Measurements from ENCODE around the gene VARS1.
A peak's percentile ranks its signal among the peaks of the same experiment; 100 is the strongest.
"Not testable (repeated sequence)": the region's sequence is repeated elsewhere in the genome, so short reads cannot be mapped to it uniquely, and the experiment has no call there.

The VARS1 gene

GRCh38 chr6:31794294-31794865 lies 1.2 kb downstream of the VARS1 start:
- DNase-seq (ENCODE audit: low spot score): peak; percentile 43

DNA sequence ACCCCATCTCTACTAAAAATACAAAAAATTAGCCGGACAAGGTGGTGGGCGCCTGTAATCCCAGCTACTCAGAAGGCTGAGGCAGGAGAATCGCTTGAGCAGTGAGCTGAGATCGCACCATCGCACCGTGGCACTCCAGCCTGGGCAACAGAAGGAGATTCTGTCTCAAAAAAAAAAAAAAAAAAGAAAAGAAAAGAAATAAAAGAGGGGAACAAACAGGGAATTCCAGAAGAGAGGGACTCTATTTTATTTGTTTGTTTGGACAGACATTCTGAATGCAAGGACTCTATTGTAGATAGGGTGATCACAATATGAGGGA lies 1.7 kb downstream of the VARS1 start:
- DNase-seq (ENCODE audit: low spot score): not testable (repeated sequence)

DNA sequence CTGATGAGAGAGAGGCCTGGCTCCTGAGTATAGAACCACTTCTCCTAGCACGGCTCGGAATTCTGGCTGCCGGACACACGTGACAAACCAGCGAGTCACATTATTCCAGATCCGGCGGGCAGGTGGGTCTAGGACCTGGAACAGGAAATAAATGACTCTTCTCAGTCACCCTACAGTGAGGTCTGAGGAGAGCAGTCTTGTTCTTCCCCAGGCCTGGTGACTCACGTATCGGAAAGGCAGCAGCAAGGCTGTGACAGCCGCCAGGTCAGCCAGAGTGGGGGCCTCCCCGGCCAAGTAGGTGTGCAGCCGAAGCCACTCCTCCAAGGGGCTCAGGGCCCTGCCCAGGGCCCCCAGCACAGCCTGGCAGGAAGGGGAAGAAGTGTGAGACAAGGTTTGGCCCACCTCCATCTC lies 2.8 kb downstream of the VARS1 start:
- DNase-seq (ENCODE audit: low spot score): no peak

DNA sequence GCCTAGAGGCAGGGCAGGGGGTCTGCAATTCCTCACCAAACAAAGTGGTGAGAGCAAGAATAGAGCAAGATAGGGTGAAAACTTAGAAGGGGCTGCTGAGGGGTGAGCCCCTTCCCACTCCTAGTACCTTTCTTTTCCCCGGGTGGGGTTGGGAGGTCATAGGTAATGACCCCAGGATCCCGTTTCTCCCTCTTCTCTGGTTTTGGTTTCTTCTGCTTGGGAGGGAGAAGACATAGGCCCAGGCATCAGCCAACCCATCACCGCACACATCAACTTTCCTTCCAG lies 3.5 kb downstream of the VARS1 start:
- no peak for DNase-seq (ENCODE audit: low spot score)

GRCh38 chr6:31791324-31792089 lies 4.0 kb downstream of the VARS1 start:
- DNase-seq (ENCODE audit: low spot score): peak; percentile 82

GRCh38 chr6:31785475-31785874 lies 10.1 kb downstream of the VARS1 start:
- DNase-seq (ENCODE audit: low spot score): peak; percentile 2

DNA sequence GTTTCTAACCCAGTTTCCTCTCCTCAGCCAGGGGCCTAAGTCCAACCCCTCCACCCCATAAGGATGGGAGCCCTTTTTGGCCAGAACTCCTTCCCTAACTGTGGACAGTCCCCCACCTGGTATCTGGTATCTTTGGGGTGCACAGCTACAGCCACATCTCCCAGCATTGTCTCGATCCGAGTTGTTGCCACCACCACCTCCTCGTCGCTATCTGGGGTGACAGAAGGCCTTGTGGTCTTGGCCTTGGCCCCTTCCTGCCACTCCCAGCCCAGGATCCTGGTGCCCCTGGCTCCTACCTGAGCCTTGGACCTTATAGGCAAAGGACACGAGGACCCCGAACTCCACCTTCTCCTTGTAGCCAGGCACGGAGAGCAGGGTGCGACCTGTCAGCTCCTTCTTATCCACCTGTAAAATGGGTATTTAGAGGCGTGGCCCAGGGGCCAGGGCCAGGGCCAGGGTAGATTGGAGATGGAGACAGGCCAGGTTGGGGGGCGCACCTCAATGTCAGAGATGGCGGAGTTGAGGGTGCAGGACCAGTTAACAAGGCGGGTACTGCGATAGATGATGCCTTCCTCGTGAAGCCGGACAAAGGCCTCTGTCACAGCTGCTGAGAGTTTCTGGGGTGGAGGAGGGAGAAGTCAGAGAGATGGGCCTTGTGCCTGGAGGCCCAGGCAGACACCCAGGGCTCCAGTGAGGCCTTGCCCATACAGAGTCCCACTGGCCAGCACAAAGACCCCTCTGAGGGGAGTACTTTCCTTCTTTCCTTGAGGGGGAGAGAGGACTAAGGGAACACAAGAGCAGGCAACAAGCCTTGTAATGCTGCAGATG lies 11.2 kb downstream of the VARS1 start:
- DNase-seq (ENCODE audit: low spot score): no peak

DNA sequence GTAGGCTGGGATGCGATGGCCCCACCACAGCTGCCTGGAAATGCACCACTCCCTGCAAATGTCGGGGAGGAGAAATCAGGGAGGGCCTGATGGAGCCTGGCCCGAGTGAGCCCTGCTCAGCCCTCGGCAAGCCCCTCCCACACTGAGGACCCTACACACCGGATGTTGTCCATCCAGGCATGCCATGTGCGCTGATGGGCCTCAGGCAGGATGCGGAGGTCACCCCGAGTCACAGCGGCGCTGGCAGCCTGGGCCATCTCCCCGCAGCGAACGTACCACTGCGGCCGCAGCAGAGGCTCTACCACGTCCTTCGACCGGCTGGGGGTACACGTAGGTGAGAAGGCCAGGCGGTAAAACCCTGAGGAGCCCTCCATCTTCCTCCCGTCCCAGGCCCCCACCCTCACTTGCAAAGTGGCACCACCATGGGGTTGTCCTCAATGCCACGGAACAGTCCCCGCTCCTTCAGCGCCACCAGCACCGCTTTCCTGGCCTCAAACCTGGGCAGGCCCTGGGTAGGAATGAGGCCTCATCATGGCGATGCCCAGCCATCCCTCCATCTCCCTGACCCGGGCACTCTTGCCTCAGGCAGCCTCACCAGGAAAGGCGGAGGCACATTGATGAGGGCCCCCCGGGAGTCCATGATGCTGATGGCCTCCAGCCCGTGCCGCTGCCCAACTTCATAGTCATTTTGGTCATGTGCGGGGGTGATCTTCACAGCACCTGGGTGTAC lies 13.3 kb downstream of the VARS1 start:
- no peak for DNase-seq (ENCODE audit: low spot score)

DNA sequence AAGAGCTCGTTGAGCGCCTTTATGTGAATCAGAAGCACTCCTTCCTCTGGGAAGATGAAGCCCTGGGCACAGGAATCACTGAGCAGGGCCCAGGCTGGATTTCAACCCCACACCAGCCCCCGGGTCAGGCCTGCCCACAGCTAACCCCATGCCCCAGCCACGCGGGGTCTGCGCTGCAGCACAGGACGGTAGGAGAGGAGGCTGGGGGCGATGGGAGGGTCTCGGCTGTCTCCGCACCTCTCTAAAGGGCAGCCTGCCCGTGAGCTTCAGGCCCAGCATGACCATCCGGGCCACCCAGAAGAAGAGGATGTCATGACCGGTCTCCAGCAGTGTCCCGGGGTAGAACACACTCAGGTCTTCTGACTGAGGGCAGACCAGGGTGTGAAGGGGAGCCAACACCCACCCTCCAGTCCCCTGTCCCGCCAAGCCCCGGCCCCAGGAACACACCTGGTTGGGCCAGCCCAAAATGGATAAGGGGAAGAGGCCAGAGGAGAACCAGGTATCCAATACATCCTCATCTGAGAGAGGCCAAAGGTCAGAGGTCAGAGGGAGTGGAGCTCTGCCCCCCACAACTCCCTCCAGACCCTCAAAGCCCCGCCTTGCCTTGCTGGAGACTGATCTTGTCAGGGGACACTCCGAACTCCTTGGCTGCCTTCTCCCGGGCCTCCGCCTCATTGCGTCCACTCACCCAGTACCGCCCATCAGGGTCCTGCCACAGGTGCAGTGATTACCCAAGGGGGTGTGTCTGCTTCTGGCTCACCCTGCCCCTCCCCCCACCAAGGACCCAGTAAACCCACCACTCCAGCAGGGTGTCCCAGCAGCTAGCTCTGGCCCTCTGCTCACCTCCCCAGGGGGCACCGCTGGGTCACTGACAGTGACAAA lies 14.1 kb downstream of the VARS1 start:
- DNase-seq (ENCODE audit: low spot score): no peak

GRCh38 chr6:31780507-31781243 lies 14.9 kb downstream of the VARS1 start:
- DNase-seq (ENCODE audit: low spot score): no peak

DNA sequence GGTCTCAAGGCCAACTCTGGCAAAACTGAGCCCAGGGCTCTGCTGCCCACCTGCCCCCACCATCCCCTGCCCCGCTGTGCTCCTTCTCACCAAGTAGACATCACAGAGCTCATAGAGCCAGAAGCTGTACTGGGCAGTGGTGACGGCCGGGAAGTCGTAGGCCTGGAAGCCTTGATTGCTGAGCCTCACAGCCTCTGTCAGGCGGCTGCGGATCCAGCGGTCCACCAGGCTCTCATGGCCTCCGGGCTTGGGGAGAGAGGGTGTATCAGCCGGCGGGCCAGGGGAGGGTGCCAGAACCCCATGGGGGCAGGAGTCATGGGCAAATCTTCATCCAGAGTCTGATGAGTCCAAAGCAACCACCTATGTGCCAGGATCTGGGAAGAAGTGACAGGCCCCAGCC lies 15.6 kb downstream of the VARS1 start:
- no peak for DNase-seq (ENCODE audit: low spot score)

GRCh38 chr6:31778999-31779885 lies 16.3 kb downstream of the VARS1 start:
- no peak for DNase-seq (ENCODE audit: low spot score)

GRCh38 chr6:31778193-31778592 lies 17.4 kb downstream of the VARS1 start:
- DNase-seq (ENCODE audit: low spot score): no peak

- DNase-seq (ENCODE audit: low spot score): no peak
Observed at GRCh38 chr6:31777667-31778050, 17.9 kb downstream of the VARS1 start.

GRCh38 chr6:31776989-31777666 lies 18.4 kb downstream of the VARS1 start, which contains the start of gene VWA7:
TSS of gene VWA7 (minus strand) at chr6:31777328. CDS start at chr6:31776779, 549 bp downstream.
- DNase-seq (ENCODE audit: low spot score): peak; percentile 85

GRCh38 chr6:31776485-31776988 lies 19.0 kb downstream of the VARS1 start:
- no peak for DNase-seq (ENCODE audit: low spot score)

DNA sequence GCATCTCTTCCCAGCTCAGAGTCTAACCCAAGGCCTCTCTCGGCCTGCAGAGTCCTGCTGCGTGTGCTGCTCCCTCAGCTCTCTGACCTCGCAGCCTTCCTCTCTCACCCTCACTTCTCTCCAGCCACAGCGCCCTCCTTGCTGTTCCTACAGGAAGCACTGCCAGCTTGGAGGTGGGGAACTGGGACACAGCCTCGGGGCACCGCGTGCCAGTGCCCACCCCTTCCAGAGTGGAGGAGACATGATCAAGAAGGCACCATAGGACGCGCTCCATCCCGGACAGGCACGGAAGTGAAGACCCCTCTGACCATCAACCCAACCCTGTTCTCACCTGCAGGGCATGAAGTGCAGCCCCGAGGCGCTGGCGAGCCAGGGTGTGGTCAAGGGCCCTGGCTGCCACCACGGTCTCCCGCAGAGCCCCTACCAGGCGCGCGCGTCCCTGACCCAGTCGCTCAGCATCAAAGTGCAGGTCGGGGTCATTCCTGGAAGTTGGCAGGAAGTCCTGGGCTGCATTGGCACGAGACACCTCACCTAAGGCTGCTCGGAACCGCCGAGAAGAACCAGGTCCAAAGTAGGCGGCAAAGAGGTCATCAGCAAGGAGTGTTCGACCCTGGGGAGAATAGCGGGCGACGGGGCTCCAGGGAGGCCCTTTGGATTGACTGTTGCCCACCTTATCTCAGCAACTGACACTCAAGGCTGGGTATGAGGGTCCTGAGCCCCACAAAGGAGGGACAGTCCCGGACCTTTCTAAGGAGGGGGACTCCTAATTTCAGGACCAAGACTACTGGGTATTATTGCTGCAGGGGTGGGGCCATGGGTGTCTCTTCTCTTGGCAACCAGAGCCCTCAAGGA lies 19.7 kb downstream of the VARS1 start:
- DNase-seq (ENCODE audit: low spot score): no peak

DNA sequence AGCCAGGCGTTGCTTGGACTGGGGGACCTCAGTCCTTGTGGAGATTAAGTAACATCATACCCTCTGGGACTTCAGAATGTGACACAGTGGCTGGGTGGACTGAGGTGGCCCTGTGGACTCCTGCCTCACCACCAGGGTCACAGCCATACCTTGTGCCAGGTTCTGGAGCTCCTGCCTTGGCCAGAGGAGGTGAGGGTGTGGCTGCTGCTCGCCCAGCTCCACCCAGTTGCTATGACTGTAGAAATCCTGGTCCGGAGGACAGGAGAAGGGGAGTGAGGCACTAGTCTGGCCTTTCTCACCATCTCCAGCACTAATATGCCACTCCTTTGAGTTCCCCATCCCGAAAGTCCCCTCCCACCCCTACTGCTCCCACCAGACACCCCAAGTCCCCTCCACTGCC lies 20.4 kb downstream of the VARS1 start:
- DNase-seq (ENCODE audit: low spot score): no peak
